Measurements from ENCODE around the gene ESRP2. TPM values are rescaled to one million over a fixed set of nuclear protein-coding genes. Genes with fewer than 3 reads are reported as not detected.

ESRP2 gene
- total and polyA plus RNA-seq, 2 donors (not counting 3 experiments of a cell fraction or from before 2014, with no cell fraction given): 0.57 to 0.66 TPM

DNA sequence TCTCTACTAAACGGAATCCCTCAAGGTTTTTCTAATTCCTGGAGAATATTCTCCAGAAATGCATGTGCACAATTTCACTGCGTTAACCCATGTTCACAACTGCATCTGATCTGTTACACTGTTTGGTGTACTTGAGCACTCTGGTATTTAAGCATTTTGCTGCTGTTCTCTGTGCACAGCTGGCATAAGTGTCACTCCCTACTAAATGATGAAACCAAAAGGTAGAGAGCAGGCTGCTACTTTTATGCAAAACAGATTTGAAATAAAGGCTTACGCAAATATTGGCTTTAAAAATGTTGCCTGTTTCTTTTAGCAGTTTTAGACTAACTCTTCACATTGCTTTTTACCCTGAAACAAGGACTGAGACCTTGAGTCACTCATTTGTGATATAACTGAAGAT is 41.7 kb downstream of the ESRP2 start:
- no peaks in the 10 kb centered on the region for H3K4me1 ChIP-seq (ENCODE audit: control insufficient read depth, extremely low read depth, insufficient read depth, low read length)
- FAIRE-seq (no peak), DNase-seq (ENCODE audit: low read depth, low spot score) (no peak)
- H3K36me3 ChIP-seq (ENCODE audit: control insufficient read depth in 2 of 2, extremely low read depth in 1 of 2, insufficient read depth in 2 of 2, low read length in 2 of 2): peaks cover 5 to 11% of the 10 kb centered on the region in 2 experiments
- no peak overlapping the region for H3K4me3 ChIP-seq (replicated peaks in 1 of 3; ENCODE audit: insufficient read depth in 1 of 3, low read depth in 1 of 3, low read length in 3 of 3)
- no peak overlapping the region for H2AFZ ChIP-seq (ENCODE audit: low read depth, low read length)
- no peak overlapping the region for H3K27ac ChIP-seq (ENCODE audit: insufficient read depth, low read depth, low read length)
- H3K27me3 ChIP-seq (ENCODE audit: control insufficient read depth in 2 of 2, insufficient read depth in 2 of 2, low read length in 2 of 2): no peaks in the 10 kb centered on the region
- H3K9me3 ChIP-seq (replicated peaks; ENCODE audit: control insufficient read depth, insufficient read depth, low read length): no peaks in the 10 kb centered on the region
- H3K79me2 ChIP-seq (ENCODE audit: control insufficient read depth, insufficient read depth, low read length): no peaks in the 10 kb centered on the region
- H3K9ac ChIP-seq (replicated peaks; ENCODE audit: extremely low read depth, insufficient read depth, low read length): no peak overlapping the region
- BruUV-seq (replicated peaks): no TSS peak
- H3K9me1 ChIP-seq (replicated peaks; ENCODE audit: control insufficient read depth, extremely low read depth, insufficient read depth, low read length): no peaks in the 10 kb centered on the region
- no peak overlapping the region for H3K4me2 ChIP-seq (ENCODE audit: insufficient read depth, low read length)
- ChIA-PET CTCF (no interaction called here), POLR2A (no interaction called here)
- H4K20me1 ChIP-seq (replicated peaks; ENCODE audit: control insufficient read depth, extremely low read depth, insufficient read depth, low read length): no peaks in the 10 kb centered on the region
- dilution Hi-C loops (cut with MboI; ENCODE audit: extremely low pct_ligation_motif_present, low sequenced_read_pairs): no loop called here
- TF ChIP-seq EZH2 (IDR thresholded peaks at IDR 0.05; ENCODE audit: borderline replicate concordance, low read depth, low read length, severe bottlenecking) (no peak), FOS (IDR thresholded peaks at IDR 0.05; ENCODE audit: borderline replicate concordance, insufficient read depth, low read length) (no peak), GATA2 (IDR thresholded peaks at IDR 0.05; ENCODE audit: insufficient read depth, insufficient read length, low read depth, low read length) (no peak), JUN (IDR thresholded peaks at IDR 0.05; ENCODE audit: borderline replicate concordance, insufficient read depth, insufficient read length, low read depth) (no peak), POLR2AphosphoS5 (IDR thresholded peaks at IDR 0.05; ENCODE audit: insufficient read depth, low read depth, low read length) (no peak)
- intact Hi-C loops (cut with micrococcal nuclease): no loop called here

DNA sequence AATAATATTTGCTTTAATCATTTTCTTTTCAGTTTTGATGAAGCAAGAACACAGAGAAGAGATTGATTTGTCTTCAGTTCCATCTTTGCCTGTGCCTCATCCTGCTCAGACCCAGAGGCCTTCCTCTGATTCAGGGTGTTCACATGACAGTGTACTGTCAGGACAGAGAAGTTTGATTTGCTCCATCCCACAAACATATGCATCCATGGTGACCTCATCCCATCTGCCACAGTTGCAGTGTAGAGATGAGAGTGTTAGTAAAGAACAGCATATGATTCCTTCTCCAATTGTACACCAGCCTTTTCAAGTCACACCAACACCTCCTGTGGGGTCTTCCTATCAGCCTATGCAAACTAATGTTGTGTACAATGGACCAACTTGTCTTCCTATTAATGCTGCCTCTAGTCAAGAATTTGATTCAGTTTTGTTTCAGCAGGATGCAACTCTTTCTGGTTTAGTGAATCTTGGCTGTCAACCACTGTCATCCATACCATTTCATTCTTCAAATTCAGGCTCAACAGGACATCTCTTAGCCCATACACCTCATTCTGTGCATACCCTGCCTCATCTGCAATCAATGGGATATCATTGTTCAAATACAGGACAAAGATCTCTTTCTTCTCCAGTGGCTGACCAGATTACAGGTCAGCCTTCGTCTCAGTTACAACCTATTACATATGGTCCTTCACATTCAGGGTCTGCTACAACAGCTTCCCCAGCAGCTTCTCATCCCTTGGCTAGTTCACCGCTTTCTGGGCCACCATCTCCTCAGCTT is 45.0 kb downstream of the ESRP2 start:
- peaks cover 5 to 19% of the 10 kb centered on the region in 2 experiments for H3K36me3 ChIP-seq (ENCODE audit: control insufficient read depth in 2 of 2, extremely low read depth in 1 of 2, insufficient read depth in 2 of 2, low read length in 2 of 2)
- CTCF ChIA-PET: no interaction called here
- H3K27ac ChIP-seq (ENCODE audit: insufficient read depth, low read depth, low read length): no peak overlapping the region
- no peaks in the 10 kb centered on the region for H3K9me1 ChIP-seq (replicated peaks; ENCODE audit: control insufficient read depth, extremely low read depth, insufficient read depth, low read length)
- POLR2A ChIA-PET: no interaction called here
- H2AFZ ChIP-seq (ENCODE audit: low read depth, low read length): no peak overlapping the region
- intact Hi-C loops (cut with micrococcal nuclease) (no loop called here), dilution Hi-C loops (cut with MboI; ENCODE audit: extremely low pct_ligation_motif_present, low sequenced_read_pairs) (no loop called here)
- no peak for TF ChIP-seq MYC (IDR thresholded peaks at IDR 0.05; ENCODE audit: low read depth, low read length)
- H3K9me3 ChIP-seq (replicated peaks; ENCODE audit: control insufficient read depth, insufficient read depth, low read length): no peaks in the 10 kb centered on the region
- no peak for DNase-seq (ENCODE audit: low read depth, low spot score)
- H3K9ac ChIP-seq (replicated peaks; ENCODE audit: extremely low read depth, insufficient read depth, low read length): no peak overlapping the region
- no peak overlapping the region for H3K4me2 ChIP-seq (ENCODE audit: insufficient read depth, low read length)
- H3K79me2 ChIP-seq (ENCODE audit: control insufficient read depth, insufficient read depth, low read length): no peaks in the 10 kb centered on the region
- H3K4me3 ChIP-seq (replicated peaks in 1 of 3; ENCODE audit: insufficient read depth in 1 of 3, low read depth in 1 of 3, low read length in 3 of 3): no peak overlapping the region
- BruUV-seq (replicated peaks): TSS peak; percentile 67
- H3K27me3 ChIP-seq (ENCODE audit: control insufficient read depth in 2 of 2, insufficient read depth in 2 of 2, low read length in 2 of 2): no peaks in the 10 kb centered on the region
- no peaks in the 10 kb centered on the region for H4K20me1 ChIP-seq (replicated peaks; ENCODE audit: control insufficient read depth, extremely low read depth, insufficient read depth, low read length)
- no peak for FAIRE-seq
- H3K4me1 ChIP-seq (ENCODE audit: control insufficient read depth, extremely low read depth, insufficient read depth, low read length): no peaks in the 10 kb centered on the region
